ENCODE data around the gene RGS18.

GRCh38 chr1:192235127-192235526 lies 76.9 kb downstream of the RGS18 start:
- TF ChIP-seq CTCF (IDR thresholded peaks at IDR 0.05) (no peak), POLR2A (IDR thresholded peaks at IDR 0.05) (no peak)

All from Peyer's patch (tissue), 4 donors.